Endodermal cell (in vitro differentiated cells): ENCODE results near the gene LHX6. TPM values are rescaled to one million over a fixed set of nuclear protein-coding genes. Genes with fewer than 3 reads are reported as not detected.

ENCODE experiments used
- DNase-seq: peaks from one replicate; pipeline ENCODE4 v3.0.0-alpha.2; 2017
- H3K27ac ChIP-seq: 2 replicates; pipeline ENCODE4 v1.5.1; 2013; ENCODE audit warnings: mild to moderate bottlenecking, low read depth, low read length, moderate library complexity
- H3K27me3 ChIP-seq: 2 replicates; pipeline ENCODE4 v1.6.1; 2013; ENCODE audit warnings: mild to moderate bottlenecking, low read length, moderate library complexity; ENCODE audit not compliant: insufficient read depth, control insufficient read depth, poor library complexity, severe bottlenecking
- H3K36me3 ChIP-seq: 2 replicates; pipeline ENCODE4 v1.7.0; 2013; ENCODE audit warnings: mild to moderate bottlenecking, low read length, moderate library complexity; ENCODE audit not compliant: control insufficient read depth, insufficient read depth
- H3K4me1 ChIP-seq: one replicate; pipeline ENCODE4 v1.7.0; 2013; ENCODE audit warnings: low read length; ENCODE audit not compliant: control insufficient read depth, insufficient read depth
- H3K4me3 ChIP-seq: 2 replicates; pipeline ENCODE4 v1.5.1; 2013; ENCODE audit warnings: mild to moderate bottlenecking, low read length, moderate library complexity
- H3K9ac ChIP-seq: 2 replicates; pipeline ENCODE4 v1.6.1; 2013; ENCODE audit warnings: mild to moderate bottlenecking, low read length, moderate library complexity; ENCODE audit not compliant: poor library complexity, severe bottlenecking; ENCODE audit errors: extremely low read depth
- H3K9me3 ChIP-seq: 2 replicates; pipeline ENCODE4 v1.6.1; 2013; ENCODE audit warnings: mild to moderate bottlenecking, low read length, moderate library complexity; ENCODE audit not compliant: control insufficient read depth
- H3K27ac Mint-ChIP-seq: 2 replicates; pipeline ENCODE4 v1.8.0; 2020; ENCODE audit warnings: mixed read lengths
- H3K27me3 Mint-ChIP-seq: 2 replicates; pipeline ENCODE4 v1.8.0; 2021; ENCODE audit warnings: mild to moderate bottlenecking, mixed read lengths; ENCODE audit not compliant: insufficient read depth
- H3K36me3 Mint-ChIP-seq: 2 replicates; pipeline ENCODE4 v1.8.0; 2020; ENCODE audit warnings: low read depth, mixed read lengths
- H3K4me1 Mint-ChIP-seq: 2 replicates; pipeline ENCODE4 v1.8.0; 2020; ENCODE audit warnings: mixed read lengths
- H3K4me3 Mint-ChIP-seq: 2 replicates; pipeline ENCODE4 v1.8.0; 2020; ENCODE audit warnings: mild to moderate bottlenecking, moderate library complexity, mixed read lengths
- H3K9me3 Mint-ChIP-seq: 2 replicates; pipeline ENCODE4 v1.8.0; 2020; ENCODE audit warnings: mild to moderate bottlenecking, mixed read lengths
- CTCF ChIP-seq: fragments of 200-600 bp; sonication (generic); conservative IDR thresholded peaks from 2 replicates; pipeline ENCODE4 v1.5.0; 2021; ENCODE audit warnings: antibody characterized with exemption, mild to moderate bottlenecking
- WGBS, 2 experiments: methylation state at CpG; one replicate each; pipeline versions ENCODE4 v1.1.5 to v1.1.7; 2013; ENCODE audit warnings: missing lambda C conversion rate in 2 of 2, mixed read lengths in 1 of 2; ENCODE audit not compliant: insufficient coverage in 1 of 2, insufficient read length in 1 of 2; 5-methylcytosine and 5-hydroxymethylcytosine counted together
- total RNA-seq, 2 donors: library from RNA; stranded (reverse); fragmentation: NEBNext Ultra II Directional in 1 of 2; extraction: Animal tissue kit (Norgen Biotek cat#: 25700) in 1 of 2; gene quantifications; 2 replicates in 1 of 2; 3 replicates in 1 of 2; pipeline ENCODE4 v1.2.1, GENCODE V29; 2021

The LHX6 gene
- total RNA-seq, 2 donors from 2014 or later: 0.37 TPM; not detected in 1

GRCh38 chr9:122264360-122265148 lies 35.8 kb upstream of the LHX6 start, which contains the start of the genes MRRF and RBM18:
TSS of gene MRRF (plus strand) at chr9:122264882. CDS start at chr9:122270892, 6,010 bp downstream.
TSS of gene RBM18 (minus strand) at chr9:122264840. CDS start at chr9:122261492, 3,348 bp downstream.
- Histone ChIP-seq H3K27ac (peak within 1 kb of the TSS; percentile 94), H3K4me1 (no peaks in the 10 kb centered on the region), H3K9ac (peak within 1 kb of the TSS; percentile 92), H3K9me3 (no peaks in the 10 kb centered on the region), H3K27me3 (no peaks in the 10 kb centered on the region), H3K4me3 (peak within 1 kb of the TSS; percentile 97), H3K36me3 (peaks cover 17% of the 10 kb centered on the region)
- Mint-ChIP-seq H3K36me3 (peaks cover 11% of the 10 kb centered on the region), H3K4me3 (peak within 1 kb of the TSS; percentile 92), H3K9me3 (no peaks in the 10 kb centered on the region), H3K4me1 (peaks cover 6% of the 10 kb centered on the region), H3K27ac (peak within 1 kb of the TSS; percentile 99), H3K27me3 (no peaks in the 10 kb centered on the region)
- TF ChIP-seq CTCF: no peak
- peak; percentile 98 for DNase-seq
- WGBS, 2 experiments: 0% methylated on average over 36 to 60 of the region's 60 CpGs

- H3K36me3 Mint-ChIP-seq: peaks cover 19% of the 10 kb centered on the region
- no peaks in the 10 kb centered on the region for H3K9me3 ChIP-seq
- 27 to 30% methylated on average over 13 of the region's 13 CpGs for WGBS, 2 experiments
- H3K4me3 ChIP-seq: peak overlapping the region; percentile 97
- peaks cover 24% of the 10 kb centered on the region for H3K36me3 ChIP-seq
- no peak for TF ChIP-seq CTCF
- H3K27ac Mint-ChIP-seq: peak overlapping the region; percentile 99
- no peak overlapping the region for H3K27ac ChIP-seq
- peak overlapping the region; percentile 92 for H3K4me3 Mint-ChIP-seq
- peak overlapping the region; percentile 92 for H3K9ac ChIP-seq
- H3K4me1 Mint-ChIP-seq: peaks cover 6% of the 10 kb centered on the region
- H3K4me1 ChIP-seq: no peaks in the 10 kb centered on the region
- no peak for DNase-seq
- H3K9me3 Mint-ChIP-seq: no peaks in the 10 kb centered on the region
- H3K27me3 ChIP-seq: no peaks in the 10 kb centered on the region
- H3K27me3 Mint-ChIP-seq: no peaks in the 10 kb centered on the region
These were observed 35.1 kb upstream of the LHX6 start for GRCh38 chr9:122263699-122264349.

GRCh38 chr9:122262073-122262472 lies 33.3 kb upstream of the LHX6 start:
- Histone ChIP-seq H3K4me3 (no peak overlapping the region), H3K27ac (no peak overlapping the region), H3K27me3 (no peaks in the 10 kb centered on the region), H3K9ac (no peak overlapping the region), H3K4me1 (no peaks in the 10 kb centered on the region), H3K9me3 (no peaks in the 10 kb centered on the region), H3K36me3 (peaks cover 32% of the 10 kb centered on the region)
- H3K4me1 Mint-ChIP-seq: peaks cover 6% of the 10 kb centered on the region
- no peaks in the 10 kb centered on the region for H3K9me3 Mint-ChIP-seq
- no peaks in the 10 kb centered on the region for H3K27me3 Mint-ChIP-seq
- 82% methylated on average over 1 of the region's 1 CpG; no CpG with 5 or more reads in 1 of the 2 experiments for WGBS, 2 experiments
- no peak for DNase-seq
- H3K27ac Mint-ChIP-seq: no peak overlapping the region
- peaks cover 27% of the 10 kb centered on the region for H3K36me3 Mint-ChIP-seq
- H3K4me3 Mint-ChIP-seq: no peak overlapping the region
- TF ChIP-seq CTCF: no peak
